GM13977 (cell line): ENCODE results near the gene CSPG4.

Experiments used
- DNase-seq: peaks from one replicate; pipeline ENCODE4 v3.0.0; 2012; ENCODE audit warnings: low spot score
- CTCF ChIP-seq: IDR thresholded peaks from 2 replicates; pipeline ENCODE4 v1.5.1; 2012; ENCODE audit warnings: mild to moderate bottlenecking, control low read depth; ENCODE audit not compliant: insufficient read depth; ENCODE audit errors: extremely low read depth, missing control alignments
- in situ Hi-C: fragments of 300-500 bp; cut with MboI; formaldehyde crosslinking; loops from one replicate; pipeline ENCODE4 v1.12.0; 2022; ENCODE audit warnings: low sequenced_read_pairs, low pct_unique_long_range_greater_than_20kb, mixed read lengths, inconsistent platforms; ENCODE audit not compliant: unreplicated experiment

CSPG4 gene

GRCh38 chr15:75662823-75663519 is 49.7 kb downstream of the CSPG4 start:
- no peak for DNase-seq
- in situ Hi-C loops: no loop called here
- no peak for TF ChIP-seq CTCF

GRCh38 chr15:75661756-75662140 is 50.9 kb downstream of the CSPG4 start:
- in situ Hi-C loops: no loop called here
- no peak for TF ChIP-seq CTCF
- DNase-seq: no peak

GRCh38 chr15:75661100-75661755 is 51.4 kb downstream of the CSPG4 start:
- in situ Hi-C loops: no loop called here
- DNase-seq: no peak
- no peak for TF ChIP-seq CTCF

GRCh38 chr15:75659928-75660645 is 52.6 kb downstream of the CSPG4 start:
- no peak for TF ChIP-seq CTCF
- in situ Hi-C loops: no loop called here
- DNase-seq: no peak

- DNase-seq: no peak
- TF ChIP-seq CTCF: no peak
- in situ Hi-C loops: no loop called here
These were observed 53.4 kb downstream of the CSPG4 start for GRCh38 chr15:75659141-75659771.

GRCh38 chr15:75656813-75657212 is 55.8 kb downstream of the CSPG4 start:
- TF ChIP-seq CTCF: no peak
- DNase-seq: no peak
- in situ Hi-C loops: no loop called here
